Natural killer cell (primary cell): ENCODE measurements around the gene DGKH. TPM values are rescaled to one million over a fixed set of nuclear protein-coding genes. Genes with fewer than 3 reads are reported as not detected.

Experiments used
- ATAC-seq, 3 donors: fragments of 150-1000 bp in 2 of 3; fragments of 200-7000 bp in 1 of 3; cut with Tn5 transposase; 1 replicate in 1 of 3; 2 replicates in 2 of 3; pipeline ENCODE4 v1.10.0; 2021; ENCODE audit warnings: mild to moderate bottlenecking in 2 of 3, moderate library complexity in 2 of 3
- DNase-seq, 2 donors: peaks; one replicate each; pipeline versions ENCODE4 v3.0.0 to v3.0.0-alpha.2; 2013 to 2021; ENCODE audit warnings: mixed read lengths in 1 of 2
- H3K27ac ChIP-seq: one replicate; pipeline ENCODE4 v1.5.1; 2013; ENCODE audit warnings: mild to moderate bottlenecking, low read length
- H3K27me3 ChIP-seq: one replicate; pipeline ENCODE4 v1.6.1; 2013; ENCODE audit warnings: low read length; ENCODE audit not compliant: control insufficient read depth, insufficient read depth
- H3K36me3 ChIP-seq: one replicate; pipeline ENCODE4 v1.6.1; 2013; ENCODE audit warnings: low read length; ENCODE audit not compliant: control insufficient read depth, insufficient read depth
- H3K4me1 ChIP-seq: one replicate; pipeline ENCODE4 v1.6.1; 2013; ENCODE audit warnings: low read length; ENCODE audit not compliant: control insufficient read depth, insufficient read depth
- H3K4me3 ChIP-seq: one replicate; pipeline ENCODE4 v1.5.1; 2013; ENCODE audit warnings: low read length
- H3K9me3 ChIP-seq: one replicate; pipeline ENCODE4 v1.6.1; 2013; ENCODE audit warnings: low read length; ENCODE audit not compliant: control insufficient read depth, insufficient read depth
- H3K27ac Mint-ChIP-seq, 2 donors: one replicate each; pipeline ENCODE4 v1.8.0; 2022; ENCODE audit warnings: mild to moderate bottlenecking in 2 of 2, mixed read lengths in 2 of 2, moderate library complexity in 1 of 2
- H3K27me3 Mint-ChIP-seq, 2 donors: one replicate each; pipeline ENCODE4 v1.8.0; 2022; ENCODE audit warnings: low read depth in 2 of 2, mixed read lengths in 2 of 2
- H3K36me3 Mint-ChIP-seq: one replicate; pipeline ENCODE4 v1.8.0; 2022; ENCODE audit warnings: mixed read lengths
- H3K4me1 Mint-ChIP-seq, 2 donors: one replicate each; pipeline ENCODE4 v1.8.0; 2022; ENCODE audit warnings: mixed read lengths in 2 of 2
- H3K4me3 Mint-ChIP-seq: one replicate; pipeline ENCODE4 v1.8.0; 2022; ENCODE audit warnings: mild to moderate bottlenecking, moderate library complexity, mixed read lengths
- H3K9me3 Mint-ChIP-seq, 2 donors: one replicate each; pipeline ENCODE4 v1.8.0; 2022; ENCODE audit warnings: mixed read lengths in 2 of 2
- CTCF ChIP-seq: fragments of 200-600 bp; IDR thresholded peaks from one replicate; pipeline ENCODE4 v1.8.0; 2022; ENCODE audit warnings: antibody characterized with exemption
- WGBS: methylation state at CpG from one replicate; pipeline ENCODE4 v1.1.7; 2013; ENCODE audit warnings: missing lambda C conversion rate; ENCODE audit not compliant: insufficient coverage; 5-methylcytosine and 5-hydroxymethylcytosine counted together
- intact Hi-C: fragments of 100-400 bp; cut with micrococcal nuclease; formaldehyde crosslinking; loops from one replicate; pipeline ENCODE4 v1.14.2; 2022
- total RNA-seq, 4 donors: library from RNA; stranded (reverse); fragments of 120-200 nt in 1 of 4; gene quantifications; one replicate each; pipeline versions ENCODE4 v1.2.3 to v1.2.4, GENCODE V29; 2013 to 2022

Gene DGKH
- total RNA-seq, 3 donors from 2014 or later (not counting 1 experiment from before 2014, with no cell fraction given) = 1.1 to 3.4 (median 1.2) TPM

GRCh38 chr13:42100960-42101359 is 52.5 kb downstream of the DGKH start:
- ATAC-seq (no peak), DNase-seq (no peak)
- Mint-ChIP-seq H3K4me3 (no peak overlapping the region), H3K27ac (no peak overlapping the region), H3K27me3 (peaks cover 0 to 8% of the 10 kb centered on the region in 2 donors), H3K9me3 (no peaks in the 10 kb centered on the region), H3K36me3 (no peaks in the 10 kb centered on the region), H3K4me1 (no peaks in the 10 kb centered on the region)
- Histone ChIP-seq H3K4me3 (no peak overlapping the region), H3K27ac (no peak overlapping the region), H3K27me3 (no peaks in the 10 kb centered on the region), H3K36me3 (no peaks in the 10 kb centered on the region), H3K4me1 (no peaks in the 10 kb centered on the region), H3K9me3 (peaks cover 3% of the 10 kb centered on the region)
- TF ChIP-seq CTCF = no peak
- intact Hi-C loops = no loop called here
- WGBS = 100% methylated on average over 3 of the region's 3 CpGs

- Histone ChIP-seq H3K4me3 (no peak overlapping the region), H3K9me3 (peaks cover 3% of the 10 kb centered on the region), H3K27me3 (no peaks in the 10 kb centered on the region), H3K27ac (no peak overlapping the region), H3K36me3 (no peaks in the 10 kb centered on the region), H3K4me1 (no peaks in the 10 kb centered on the region)
- no peak overlapping the region for H3K27ac Mint-ChIP-seq
- no peaks in the 10 kb centered on the region for H3K4me1 Mint-ChIP-seq
- no peaks in the 10 kb centered on the region for H3K9me3 Mint-ChIP-seq
- 97% methylated on average over 3 of the region's 3 CpGs for WGBS
- DNase-seq (no peak), ATAC-seq (no peak)
- no peak for TF ChIP-seq CTCF
- H3K36me3 Mint-ChIP-seq = no peaks in the 10 kb centered on the region
- intact Hi-C loops = no loop called here
- H3K4me3 Mint-ChIP-seq = no peak overlapping the region
- peaks cover 0 to 8% of the 10 kb centered on the region in 2 donors for H3K27me3 Mint-ChIP-seq
These were observed 53.6 kb downstream of the DGKH start for GRCh38 chr13:42101821-42102585.

GRCh38 chr13:42102961-42103865 is 54.8 kb downstream of the DGKH start:
- H3K27ac Mint-ChIP-seq = no peak overlapping the region
- intact Hi-C loops = no loop called here
- no peaks in the 10 kb centered on the region for H3K36me3 Mint-ChIP-seq
- no peaks in the 10 kb centered on the region for H3K9me3 Mint-ChIP-seq
- no peak overlapping the region for H3K4me3 ChIP-seq
- no peak overlapping the region for H3K4me3 Mint-ChIP-seq
- H3K27ac ChIP-seq = no peak overlapping the region
- no peaks in the 10 kb centered on the region for H3K4me1 ChIP-seq
- H3K36me3 ChIP-seq = no peaks in the 10 kb centered on the region
- H3K27me3 ChIP-seq = no peaks in the 10 kb centered on the region
- no peak for TF ChIP-seq CTCF
- ATAC-seq = no peak
- H3K4me1 Mint-ChIP-seq = no peaks in the 10 kb centered on the region
- WGBS = 96% methylated on average over 4 of the region's 5 CpGs
- H3K9me3 ChIP-seq = peaks cover 3% of the 10 kb centered on the region
- DNase-seq = no peak
- peaks cover 0 to 6% of the 10 kb centered on the region in 2 donors for H3K27me3 Mint-ChIP-seq
